Mesendoderm (in vitro differentiated cells): ENCODE data around the gene HDAC4.

Experiments
- DNase-seq: peaks from one replicate; pipeline ENCODE4 v3.0.0; 2013
- H2AK5ac ChIP-seq: 2 replicates; pipeline ENCODE4 v1.6.1; 2013; ENCODE audit warnings: low read length, inconsistent platforms
- H2BK120ac ChIP-seq: 2 replicates; pipeline ENCODE4 v1.6.1; 2013; ENCODE audit warnings: low read depth, mild to moderate bottlenecking, low read length, moderate library complexity, mixed read lengths
- H2BK15ac ChIP-seq: replicated peaks from 2 replicates; pipeline ENCODE4 v1.6.1; 2013; ENCODE audit warnings: low read depth, mild to moderate bottlenecking, moderate library complexity
- H2BK5ac ChIP-seq: 2 replicates; pipeline ENCODE4 v1.6.1; 2013; ENCODE audit warnings: low read length, inconsistent platforms
- H3K18ac ChIP-seq: 2 replicates; pipeline ENCODE4 v1.6.1; 2013; ENCODE audit warnings: mild to moderate bottlenecking, low read length, mixed read lengths
- H3K23ac ChIP-seq: one replicate; pipeline ENCODE4 v1.6.1; 2013; ENCODE audit warnings: low read length
- H3K27ac ChIP-seq: 2 replicates; pipeline ENCODE4 v1.5.1; 2013; ENCODE audit warnings: low read depth, mild to moderate bottlenecking, inconsistent platforms, low read length, moderate library complexity
- H3K27me3 ChIP-seq: 2 replicates; pipeline ENCODE4 v1.6.1; 2013; ENCODE audit warnings: low read length, control low read depth, mild to moderate bottlenecking, inconsistent platforms; ENCODE audit not compliant: insufficient read depth, poor library complexity
- H3K36me3 ChIP-seq: 2 replicates; pipeline ENCODE4 v1.6.1; 2013; ENCODE audit warnings: low read length, inconsistent platforms; ENCODE audit not compliant: control insufficient read depth, insufficient read depth
- H3K4ac ChIP-seq: one replicate; pipeline ENCODE4 v1.6.1; 2013; ENCODE audit warnings: low read depth, mild to moderate bottlenecking, low read length, moderate library complexity
- H3K4me1 ChIP-seq: 2 replicates; pipeline ENCODE4 v1.6.1; 2013; ENCODE audit warnings: low read depth, low read length, inconsistent platforms; ENCODE audit not compliant: control insufficient read depth
- H3K4me2 ChIP-seq: 2 replicates; pipeline ENCODE4 v1.6.1; 2013; ENCODE audit warnings: low read length
- H3K4me3 ChIP-seq: 2 replicates; pipeline ENCODE4 v1.5.1; 2013; ENCODE audit warnings: mild to moderate bottlenecking, low read length
- H3K56ac ChIP-seq: one replicate; pipeline ENCODE4 v1.6.1; 2013; ENCODE audit warnings: low read length
- H3K79me1 ChIP-seq: 2 replicates; pipeline ENCODE4 v1.6.1; 2013; ENCODE audit warnings: low read length, inconsistent platforms
- H3K79me2 ChIP-seq: 2 replicates; pipeline ENCODE4 v1.6.1; 2013; ENCODE audit warnings: mild to moderate bottlenecking, low read length; ENCODE audit not compliant: control insufficient read depth, insufficient read depth
- H3K9ac ChIP-seq: 2 replicates; pipeline ENCODE4 v1.6.1; 2013; ENCODE audit warnings: low read length, inconsistent platforms
- H4K5ac ChIP-seq: one replicate; pipeline ENCODE4 v1.6.1; 2013; ENCODE audit warnings: low read length
- H4K8ac ChIP-seq: one replicate; pipeline ENCODE4 v1.6.1; 2013; ENCODE audit warnings: low read depth, mild to moderate bottlenecking, control low read depth, low read length, moderate library complexity
- WGBS: extraction: QIAGEN DNeasy Blood & Tissue Kit; methylation state at CpG from one replicate; pipeline ENCODE4 v1.1.7; 2013; ENCODE audit warnings: low lambda C conversion rate, missing lambda C conversion rate; ENCODE audit not compliant: insufficient coverage; ENCODE audit errors: extremely low coverage; 5-methylcytosine and 5-hydroxymethylcytosine counted together

The HDAC4 gene

GRCh38 chr2:239370403-239370802 lies 30.4 kb downstream of the HDAC4 start:
- Histone ChIP-seq H2BK5ac (no peak overlapping the region), H3K56ac (no peak overlapping the region), H4K8ac (no peak overlapping the region), H2BK120ac (no peak overlapping the region), H2AK5ac (no peak overlapping the region), H3K9ac (no peak overlapping the region), H3K4me3 (no peak overlapping the region), H3K79me2 (peaks cover 15% of the 10 kb centered on the region), H3K27ac (no peak overlapping the region), H3K4ac (no peak overlapping the region), H3K4me1 (no peaks in the 10 kb centered on the region), H2BK15ac (no peak overlapping the region), H3K23ac (no peak overlapping the region), H3K18ac (no peak overlapping the region), H3K27me3 (no peaks in the 10 kb centered on the region), H3K36me3 (no peaks in the 10 kb centered on the region), H3K4me2 (no peak overlapping the region), H4K5ac (no peak overlapping the region), H3K79me1 (peaks cover 19% of the 10 kb centered on the region)
- WGBS = no CpG with 5 or more reads among the region's 9 CpGs
- no peak for DNase-seq

GRCh38 chr2:239369631-239370161 lies 31.1 kb downstream of the HDAC4 start:
- Histone ChIP-seq H3K36me3 (no peaks in the 10 kb centered on the region), H3K18ac (no peak overlapping the region), H2BK120ac (no peak overlapping the region), H3K56ac (no peak overlapping the region), H3K79me1 (peaks cover 20% of the 10 kb centered on the region), H3K4me2 (no peak overlapping the region), H3K27me3 (no peaks in the 10 kb centered on the region), H3K4ac (no peak overlapping the region), H2BK5ac (no peak overlapping the region), H3K4me3 (no peak overlapping the region), H3K23ac (no peak overlapping the region), H3K9ac (no peak overlapping the region), H4K8ac (no peak overlapping the region), H2BK15ac (no peak overlapping the region), H3K79me2 (peaks cover 16% of the 10 kb centered on the region), H2AK5ac (no peak overlapping the region), H3K4me1 (no peaks in the 10 kb centered on the region), H4K5ac (no peak overlapping the region), H3K27ac (no peak overlapping the region)
- no peak for DNase-seq
- no CpG with 5 or more reads among the region's 20 CpGs for WGBS

- Histone ChIP-seq H3K23ac (no peak overlapping the region), H3K4me1 (no peaks in the 10 kb centered on the region), H3K18ac (no peak overlapping the region), H3K27me3 (no peaks in the 10 kb centered on the region), H2BK5ac (no peak overlapping the region), H3K79me2 (peaks cover 15% of the 10 kb centered on the region), H2AK5ac (no peak overlapping the region), H3K79me1 (peaks cover 20% of the 10 kb centered on the region), H3K27ac (no peak overlapping the region), H3K4me2 (no peak overlapping the region), H3K56ac (no peak overlapping the region), H4K5ac (no peak overlapping the region), H3K4me3 (no peak overlapping the region), H3K9ac (no peak overlapping the region), H2BK120ac (no peak overlapping the region), H2BK15ac (no peak overlapping the region), H3K36me3 (no peaks in the 10 kb centered on the region), H4K8ac (no peak overlapping the region), H3K4ac (no peak overlapping the region)
- DNase-seq = no peak
- no CpG with 5 or more reads among the region's 20 CpGs for whole genome bisulfite sequencing
These were observed 31.8 kb downstream of the HDAC4 start for GRCh38 chr2:239368906-239369552.

- H3K4ac ChIP-seq = no peak overlapping the region
- no peaks in the 10 kb centered on the region for H3K27me3 ChIP-seq
- H2BK120ac ChIP-seq = no peak overlapping the region
- WGBS = no CpG with 5 or more reads among the region's 9 CpGs
- H3K9ac ChIP-seq = no peak overlapping the region
- H2BK5ac ChIP-seq = no peak overlapping the region
- H3K79me1 ChIP-seq = peaks cover 21% of the 10 kb centered on the region
- no peak overlapping the region for H4K5ac ChIP-seq
- peaks cover 19% of the 10 kb centered on the region for H3K79me2 ChIP-seq
- H3K36me3 ChIP-seq = no peaks in the 10 kb centered on the region
- H3K4me1 ChIP-seq = no peaks in the 10 kb centered on the region
- no peak overlapping the region for H3K4me3 ChIP-seq
- H3K27ac ChIP-seq = no peak overlapping the region
- no peak overlapping the region for H3K4me2 ChIP-seq
- H2BK15ac ChIP-seq = no peak overlapping the region
- H3K56ac ChIP-seq = no peak overlapping the region
- no peak overlapping the region for H3K23ac ChIP-seq
- H3K18ac ChIP-seq = no peak overlapping the region
- no peak overlapping the region for H4K8ac ChIP-seq
- H2AK5ac ChIP-seq = no peak overlapping the region
- no peak for DNase-seq
These were observed 32.5 kb downstream of the HDAC4 start for GRCh38 chr2:239368321-239368720.

- no peak overlapping the region for H3K56ac ChIP-seq
- no peak overlapping the region for H3K18ac ChIP-seq
- no peak overlapping the region for H3K27ac ChIP-seq
- no peak overlapping the region for H4K8ac ChIP-seq
- H3K4me3 ChIP-seq = no peak overlapping the region
- WGBS = no CpG with 5 or more reads among the region's 12 CpGs
- no peaks in the 10 kb centered on the region for H3K4me1 ChIP-seq
- H2BK5ac ChIP-seq = no peak overlapping the region
- H2BK15ac ChIP-seq = no peak overlapping the region
- no peak overlapping the region for H2AK5ac ChIP-seq
- H4K5ac ChIP-seq = no peak overlapping the region
- DNase-seq = no peak
- no peak overlapping the region for H3K23ac ChIP-seq
- no peak overlapping the region for H2BK120ac ChIP-seq
- H3K9ac ChIP-seq = no peak overlapping the region
- no peaks in the 10 kb centered on the region for H3K27me3 ChIP-seq
- peaks cover 22% of the 10 kb centered on the region for H3K79me1 ChIP-seq
- no peak overlapping the region for H3K4ac ChIP-seq
- H3K4me2 ChIP-seq = no peak overlapping the region
- no peaks in the 10 kb centered on the region for H3K36me3 ChIP-seq
- H3K79me2 ChIP-seq = peaks cover 16% of the 10 kb centered on the region
These were observed 34.1 kb downstream of the HDAC4 start for GRCh38 chr2:239366740-239367139.
